Endothelial cell of umbilical vein (primary cell): Measurements from ENCODE around the gene MYLIP. TPM values are rescaled to one million over a fixed set of nuclear protein-coding genes. Genes with fewer than 3 reads are reported as not detected.

Experiments used
- BruUV-seq: library from RNA; stranded (reverse); fragments of 400-500 nt; replicated peaks from 2 replicates; lab custom pipeline; 2021; lab: Mats Ljungman, UMichigan
- CTCF ChIA-PET: fragments of 300-600, 350-600 bp; sonication (Branson Sonifier 250); formaldehyde crosslinking; loops from one replicate; lab custom pipeline; 2021; ENCODE audit warnings: antibody characterized with exemption, inconsistent platforms; lab: Charles Lee
- POLR2A ChIA-PET: fragments of 300-600, 350-600 bp; sonication (Branson Sonifier 250); formaldehyde crosslinking; loops from one replicate; lab custom pipeline; 2021; ENCODE audit warnings: antibody characterized with exemption, inconsistent platforms; lab: Charles Lee
- DNase-seq: peaks from one replicate; pipeline ENCODE4 v3.0.0-alpha.2; 2011; ENCODE audit warnings: low read depth, low spot score
- FAIRE-seq: peaks from 2 replicates; lab custom pipeline; 2011; peaks lifted over from hg19 to GRCh38; lab: Jason Lieb, UNC
- H2AFZ ChIP-seq: 2 replicates; pipeline ENCODE4 v1.6.0; 2012; ENCODE audit warnings: low read depth, low read length, control low read depth, inconsistent platforms
- H3K27ac ChIP-seq: 2 replicates; pipeline ENCODE4 v1.5.1; 2011; ENCODE audit warnings: low read depth, mild to moderate bottlenecking, control low read depth, low read length, moderate library complexity; ENCODE audit not compliant: insufficient read depth
- H3K27me3 ChIP-seq, 2 experiments: 2 replicates each; pipeline versions ENCODE4 v1.6.0 to v1.6.1; 2011; ENCODE audit warnings: low read length in 2 of 2, mixed read lengths in 1 of 2; ENCODE audit not compliant: control insufficient read depth in 2 of 2, insufficient read depth in 2 of 2
- H3K36me3 ChIP-seq, 2 experiments: 2 replicates in 1 of 2; 3 replicates in 1 of 2; pipeline ENCODE4 v1.5.1; 2011; ENCODE audit warnings: low read length in 2 of 2, mild to moderate bottlenecking in 1 of 2, moderate library complexity in 1 of 2; ENCODE audit not compliant: control insufficient read depth in 2 of 2, insufficient read depth in 2 of 2; ENCODE audit errors: extremely low read depth in 1 of 2
- H3K4me1 ChIP-seq: 3 replicates; pipeline ENCODE4 v1.5.1; 2011; ENCODE audit warnings: mild to moderate bottlenecking, low read length; ENCODE audit not compliant: control insufficient read depth, insufficient read depth; ENCODE audit errors: extremely low read depth
- H3K4me2 ChIP-seq: 2 replicates; pipeline ENCODE4 v1.6.1; 2011; ENCODE audit warnings: low read length, control low read depth, mixed read lengths; ENCODE audit not compliant: insufficient read depth
- H3K4me3 ChIP-seq, 3 experiments: fragments of 200-600 bp in 1 of 3; sonication (generic), shearing (Covaris generic) in 1 of 3; replicated peaks in 1 of 3; 2 replicates each; pipeline ENCODE4 v1.5.1; 2011 to 2016; ENCODE audit warnings: control low read depth in 3 of 3, low read length in 3 of 3, mild to moderate bottlenecking in 2 of 3, inconsistent platforms in 1 of 3, low read depth in 1 of 3, moderate library complexity in 1 of 3; ENCODE audit not compliant: insufficient read depth in 1 of 3
- H3K79me2 ChIP-seq: 2 replicates; pipeline ENCODE4 v1.6.0; 2012; ENCODE audit warnings: low read length, inconsistent platforms; ENCODE audit not compliant: control insufficient read depth, insufficient read depth
- H3K9ac ChIP-seq: replicated peaks from 2 replicates; pipeline ENCODE3; 2011; ENCODE audit warnings: low read length, control low read depth; ENCODE audit not compliant: insufficient read depth; ENCODE audit errors: extremely low read depth
- H3K9me1 ChIP-seq: replicated peaks from 3 replicates; pipeline ENCODE4 v1.6.0; 2011; ENCODE audit warnings: mild to moderate bottlenecking, low read length; ENCODE audit not compliant: control insufficient read depth, insufficient read depth; ENCODE audit errors: extremely low read depth
- H3K9me3 ChIP-seq: replicated peaks from 2 replicates; pipeline ENCODE4 v1.5.1; 2012; ENCODE audit warnings: low read length, inconsistent platforms; ENCODE audit not compliant: control insufficient read depth, insufficient read depth
- H4K20me1 ChIP-seq: replicated peaks from 2 replicates; pipeline ENCODE3; 2011; ENCODE audit warnings: mild to moderate bottlenecking, low read length; ENCODE audit not compliant: control insufficient read depth, insufficient read depth; ENCODE audit errors: extremely low read depth
- CTCF ChIP-seq, 2 donors: IDR thresholded peaks; 1 replicate in 1 of 2; 2 replicates in 1 of 2; pipeline ENCODE4 v1.5.1; 2011; ENCODE audit warnings: low read length in 2 of 2, mild to moderate bottlenecking in 2 of 2, moderate library complexity in 2 of 2, control low read depth in 1 of 2, inconsistent platforms in 1 of 2, low read depth in 1 of 2; ENCODE audit not compliant: insufficient read depth in 1 of 2; ENCODE audit errors: extremely low read depth in 1 of 2
- EZH2 ChIP-seq: IDR thresholded peaks from 2 replicates; pipeline ENCODE4 v1.6.1; 2012; ENCODE audit warnings: borderline replicate concordance, low read depth, mild to moderate bottlenecking, moderate library complexity, low read length, inconsistent platforms; ENCODE audit not compliant: severe bottlenecking
- FOS ChIP-seq: IDR thresholded peaks from 2 replicates; pipeline ENCODE4 v1.6.1; 2011; ENCODE audit warnings: mild to moderate bottlenecking, low read length, moderate library complexity, borderline replicate concordance; ENCODE audit not compliant: insufficient read depth
- GATA2 ChIP-seq: IDR thresholded peaks from 2 replicates; pipeline ENCODE4 v1.7.0; 2011; ENCODE audit warnings: low read depth, mild to moderate bottlenecking, moderate library complexity, mixed read lengths, low read length; ENCODE audit not compliant: insufficient read length, insufficient read depth
- JUN ChIP-seq: IDR thresholded peaks from 2 replicates; pipeline ENCODE4 v1.6.1; 2011; ENCODE audit warnings: borderline replicate concordance, low read depth; ENCODE audit not compliant: insufficient read length, insufficient read depth
- MAX ChIP-seq: IDR thresholded peaks from 2 replicates; pipeline ENCODE4 v1.6.1; 2011; ENCODE audit not compliant: insufficient read depth, insufficient read length
- MYC ChIP-seq: IDR thresholded peaks from one replicate; pipeline ENCODE4 v1.6.1; 2011; ENCODE audit warnings: mild to moderate bottlenecking, low read depth, low read length
- POLR2A ChIP-seq: IDR thresholded peaks from 2 replicates; pipeline ENCODE4 v1.6.1; 2012; ENCODE audit warnings: low read depth, mild to moderate bottlenecking, control low read depth, low read length
- POLR2AphosphoS5 ChIP-seq: IDR thresholded peaks from 2 replicates; pipeline ENCODE4 v1.6.1; 2012; ENCODE audit warnings: low read depth, mild to moderate bottlenecking, control low read depth, low read length, moderate library complexity; ENCODE audit not compliant: insufficient read depth
- dilution Hi-C: fragments of 300-500 bp; cut with MboI; formaldehyde crosslinking; loops from one replicate; pipeline ENCODE4 v1.15.0; 2019; ENCODE audit warnings: low sequenced_read_pairs; ENCODE audit not compliant: extremely low pct_ligation_motif_present
- intact Hi-C: fragments of 100-400 bp; cut with micrococcal nuclease; formaldehyde crosslinking; loops from one replicate; pipeline ENCODE4 v1.10.0; 2022
- polyA plus RNA-seq, 4 experiments: library from polyadenylated mRNA; depleted of rRNA in 3 of 4; stranded (reverse) in 3 of 4; unstranded in 1 of 4; fragments of >200 nt; gene quantifications; 2 replicates each; pipeline versions ENCODE4 v1.2.1 to v1.2.3, GENCODE V29; 2011 to 2012; ENCODE audit warnings: missing spikeins in 1 of 4
- total RNA-seq: library from RNA; stranded (reverse); gene quantifications from 2 replicates; pipeline ENCODE4 v1.2.3, GENCODE V29; 2021

MYLIP gene
- total and polyA plus RNA-seq, 2 donors (not counting 3 experiments of a cell fraction or from before 2014, with no cell fraction given): 16.9 to 19.2 TPM

- Histone ChIP-seq H3K4me1 (no peaks in the 10 kb centered on the region), H3K27ac (no peak overlapping the region), H4K20me1 (no peaks in the 10 kb centered on the region), H2AFZ (no peak overlapping the region), H3K9me1 (no peaks in the 10 kb centered on the region), H3K4me2 (no peak overlapping the region), H3K79me2 (no peaks in the 10 kb centered on the region), H3K9ac (no peak overlapping the region), H3K4me3 (no peak overlapping the region), H3K36me3 (no peaks in the 10 kb centered on the region), H3K27me3 (peaks cover 20 to 23% of the 10 kb centered on the region in 2 experiments), H3K9me3 (no peaks in the 10 kb centered on the region)
- no TSS peak for BruUV-seq
- dilution Hi-C loops: no loop called here
- ChIA-PET POLR2A (no interaction called here), CTCF (interaction anchor here (0.8 to 1.7 kb wide), 3 partner anchors 16 to 499 kb away, joined by 3 to 6 read pairs (median 5); no protein-coding TSS in a partner anchor)
- FAIRE-seq: no peak
- no peak for DNase-seq
- intact Hi-C loops: no loop called here
- TF ChIP-seq MYC: no peak
- no peak for TF ChIP-seq CTCF (IDR thresholded peaks at IDR 0.05; ENCODE audit: extremely low read depth in 1 of 2, insufficient read depth in 1 of 2, low read depth in 1 of 2, low read length in 2 of 2)
- TF ChIP-seq MAX: no peak
- TF ChIP-seq POLR2A: no peak
These were observed 61.3 kb downstream of the MYLIP start for GRCh38 chr6:16190214-16190613.

GRCh38 chr6:16196260-16196983 lies 67.5 kb downstream of the MYLIP start:
- Histone ChIP-seq H3K27me3 (peaks cover 0 to 6% of the 10 kb centered on the region in 2 experiments), H3K79me2 (no peaks in the 10 kb centered on the region), H3K9me1 (no peaks in the 10 kb centered on the region), H3K4me3 (no peak overlapping the region), H2AFZ (no peak overlapping the region), H4K20me1 (no peaks in the 10 kb centered on the region), H3K9ac (no peak overlapping the region), H3K4me1 (no peaks in the 10 kb centered on the region), H3K36me3 (no peaks in the 10 kb centered on the region), H3K9me3 (no peaks in the 10 kb centered on the region), H3K4me2 (no peak overlapping the region), H3K27ac (no peak overlapping the region)
- no TSS peak for BruUV-seq
- intact Hi-C loops: no loop called here
- no peak for DNase-seq
- TF ChIP-seq POLR2A: no peak
- TF ChIP-seq GATA2: no peak
- no peak for TF ChIP-seq CTCF (IDR thresholded peaks at IDR 0.05; ENCODE audit: extremely low read depth in 1 of 2, insufficient read depth in 1 of 2, low read depth in 1 of 2, low read length in 2 of 2)
- no peak for TF ChIP-seq POLR2AphosphoS5
- TF ChIP-seq MYC: no peak
- no peak for TF ChIP-seq JUN
- no peak for TF ChIP-seq FOS
- no peak for TF ChIP-seq EZH2
- no peak for TF ChIP-seq MAX
- POLR2A ChIA-PET: no interaction called here
- dilution Hi-C loops: no loop called here
- CTCF ChIA-PET: interaction anchor here (1.6 to 12.3 kb wide), 2 partner anchors 13 to 27 kb away, joined by 3 to 90 read pairs; no protein-coding TSS in a partner anchor
- FAIRE-seq: no peak
